H1 (cell line): ENCODE results near the gene LRRTM2. TPM values are rescaled to one million over a fixed set of nuclear protein-coding genes. Genes with fewer than 3 reads are reported as not detected.

Experiments used
- RAD21 ChIP-seq, 2 experiments: IDR thresholded peaks in 1 of 2; conservative IDR thresholded peaks in 1 of 2; 2 replicates each; pipeline ENCODE4 v1.6.1; 2011; ENCODE audit warnings: low read depth in 2 of 2, low read length in 2 of 2, improper control_type of control experiment in 1 of 2, inconsistent platforms in 1 of 2, mild to moderate bottlenecking in 1 of 2, moderate library complexity in 1 of 2
- polyA plus RNA-seq, 7 experiments: library from polyadenylated mRNA; depleted of rRNA in 3 of 7; stranded (reverse) in 5 of 7; unstranded in 2 of 7; fragments of >200 nt in 5 of 7; fragments of 200-250 nt in 2 of 7; gene quantifications; 1 replicate in 5 of 7; 2 replicates in 1 of 7; 4 replicates in 1 of 7; pipeline versions ENCODE4 v1.2.1 to v1.2.3, GENCODE V29; 2011 to 2013; ENCODE audit warnings: missing spikeins in 2 of 7, mixed read lengths in 2 of 7
- total RNA-seq: library from RNA; stranded (reverse); fragmentation: NEBNext Ultra II Directional; extraction: Animal tissue kit (Norgen Biotek cat#: 25700); gene quantifications from 2 replicates; pipeline ENCODE4 v1.2.1, GENCODE V29; 2021
- TF ChIP-seq, protein P1 (sequence below): IDR thresholded peaks from 2 replicates; pipeline ENCODE4 v1.6.1; 2011; ENCODE audit warnings: low read length, improper control_type of control experiment

LRRTM2 gene
- total and polyA plus RNA-seq, 2 of the 8 experiments (the other 6 are each of a cell fraction or from before 2014, with no cell fraction given), result not detected

DNA sequence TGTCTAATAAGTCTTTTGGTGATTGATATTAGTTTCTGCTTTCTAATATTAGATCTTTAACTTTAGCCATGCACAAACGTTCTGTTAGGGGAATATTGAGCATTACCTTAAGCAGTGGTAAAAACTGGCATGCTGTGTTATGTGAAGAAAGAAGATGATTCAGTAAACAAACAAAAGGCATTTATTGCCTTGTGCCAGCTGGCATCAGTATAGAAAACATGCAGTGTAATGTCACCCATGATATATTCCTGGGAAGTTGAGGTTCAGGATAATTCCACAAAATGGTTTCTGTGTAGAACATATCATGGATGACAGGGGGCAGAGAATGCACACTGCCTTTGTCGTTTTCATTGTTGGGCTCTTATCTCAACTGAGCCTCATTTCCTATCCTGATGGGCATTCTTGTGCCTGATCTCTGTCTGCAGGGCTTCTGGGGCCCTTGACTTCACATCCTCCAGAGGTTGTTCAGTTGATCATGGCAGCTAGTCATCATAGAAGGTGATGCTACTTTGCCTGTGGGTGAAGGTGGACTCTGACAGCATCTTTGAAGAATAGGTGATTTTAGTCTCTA, 24.2 kb downstream of the LRRTM2 start (continued):
- TF ChIP-seq, protein P1, sequence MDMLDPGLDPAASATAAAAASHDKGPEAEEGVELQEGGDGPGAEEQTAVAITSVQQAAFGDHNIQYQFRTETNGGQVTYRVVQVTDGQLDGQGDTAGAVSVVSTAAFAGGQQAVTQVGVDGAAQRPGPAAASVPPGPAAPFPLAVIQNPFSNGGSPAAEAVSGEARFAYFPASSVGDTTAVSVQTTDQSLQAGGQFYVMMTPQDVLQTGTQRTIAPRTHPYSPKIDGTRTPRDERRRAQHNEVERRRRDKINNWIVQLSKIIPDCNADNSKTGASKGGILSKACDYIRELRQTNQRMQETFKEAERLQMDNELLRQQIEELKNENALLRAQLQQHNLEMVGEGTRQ, result no peak
- no peak for TF ChIP-seq RAD21 (IDR thresholded peaks at IDR 0.05 in 1 of 2, conservative IDR thresholded peaks at IDR 0.05 in 1 of 2; ENCODE audit: low read depth in 2 of 2, low read length in 2 of 2)
